HepG2 (cell line): Measurements from ENCODE around the gene AZU1. TPM values are rescaled to one million over a fixed set of nuclear protein-coding genes. Genes with fewer than 3 reads are reported as not detected.

Source experiments
- CEBPB ChIP-seq: IDR thresholded peaks from 2 replicates; pipeline ENCODE4 v1.6.1; 2011; ENCODE audit warnings: low read depth, low read length, improper control_type of control experiment, borderline replicate concordance
- KDM4B ChIP-seq: sonication (generic); formaldehyde crosslinking; IDR thresholded peaks from 2 replicates; pipeline ENCODE4 v1.4.0; 2020; ENCODE audit warnings: missing genetic modification reagents
- MED8 ChIP-seq: sonication (generic); formaldehyde crosslinking; IDR thresholded peaks from 2 replicates; pipeline ENCODE4 v1.8.1; 2023; ENCODE audit warnings: mild to moderate bottlenecking, missing genetic modification reagents; ENCODE audit not compliant: insufficient replicate concordance
- NAIF1 ChIP-seq: sonication (generic); formaldehyde crosslinking; IDR thresholded peaks from 2 replicates; pipeline ENCODE4 v1.5.0; 2020; ENCODE audit warnings: mild to moderate bottlenecking, missing genetic modification reagents, borderline replicate concordance
- PHB2 ChIP-seq: fragments of 450-650 bp; IDR thresholded peaks from 2 replicates; pipeline ENCODE4 v1.6.1; 2018; ENCODE audit not compliant: partially characterized antibody
- SMYD3 ChIP-seq: sonication (generic); formaldehyde crosslinking; IDR thresholded peaks from 2 replicates; pipeline ENCODE4 v1.8.1; 2023; ENCODE audit warnings: mild to moderate bottlenecking, missing genetic modification reagents
- SNAPC4 ChIP-seq: sonication (generic); formaldehyde crosslinking; IDR thresholded peaks from 2 replicates; pipeline ENCODE4 v1.4.0; 2020; ENCODE audit warnings: mild to moderate bottlenecking, missing genetic modification reagents
- TFE3 ChIP-seq: IDR thresholded peaks from 2 replicates; pipeline ENCODE4 v1.6.1; 2016
- TRIM22 ChIP-seq: fragments of 450-650 bp; IDR thresholded peaks from 2 replicates; pipeline ENCODE4 v1.6.1; 2017
- ZBTB49 ChIP-seq: sonication (generic); formaldehyde crosslinking; IDR thresholded peaks from 2 replicates; pipeline ENCODE4 v1.4.0; 2020; ENCODE audit warnings: missing genetic modification reagents, borderline replicate concordance
- ZNF230 ChIP-seq: sonication (generic); formaldehyde crosslinking; IDR thresholded peaks from 2 replicates; pipeline ENCODE4 v1.4.0; 2020; ENCODE audit warnings: mild to moderate bottlenecking, missing genetic modification reagents
- ZNF276 ChIP-seq: sonication (generic); formaldehyde crosslinking; IDR thresholded peaks from 2 replicates; pipeline ENCODE4 v1.4.0; 2020; ENCODE audit warnings: mild to moderate bottlenecking, low read depth, missing genetic modification reagents
- ZNF350 ChIP-seq: sonication (generic); formaldehyde crosslinking; IDR thresholded peaks from 2 replicates; pipeline ENCODE4 v1.4.0; 2020; ENCODE audit warnings: mild to moderate bottlenecking, low read depth, missing genetic modification reagents, borderline replicate concordance
- ZNF414 ChIP-seq: sonication (generic); formaldehyde crosslinking; IDR thresholded peaks from 2 replicates; pipeline ENCODE4 v1.5.0; 2020; ENCODE audit warnings: missing genetic modification reagents
- ZNF788 ChIP-seq: sonication (generic); formaldehyde crosslinking; IDR thresholded peaks from 2 replicates; pipeline ENCODE4 v1.5.0; 2020; ENCODE audit warnings: mild to moderate bottlenecking, missing genetic modification reagents, borderline replicate concordance
- polyA plus RNA-seq, 8 experiments: library from polyadenylated mRNA; depleted of rRNA in 3 of 8; stranded (reverse) in 7 of 8; unstranded in 1 of 8; fragments of >200 nt; fragmentation: Illumina TruSeq in 4 of 8; extraction: Trizol in 4 of 8; gene quantifications; 2 replicates each; pipeline versions ENCODE4 v1.2.1 to v1.2.3, GENCODE V29; 2011 to 2016; ENCODE audit warnings: low read depth in 4 of 8, missing spikeins in 1 of 8, mixed read lengths in 1 of 8; ENCODE audit not compliant: insufficient read depth in 1 of 8
- total RNA-seq, 5 experiments: library from RNA; depleted of rRNA; stranded (reverse); fragments of >200 nt; fragmentation: Illumina TruSeq; extraction: Trizol; gene quantifications; 2 replicates each; pipeline ENCODE4 v1.2.3, GENCODE V29; 2016; ENCODE audit warnings: low read depth in 1 of 5

AZU1 gene
- total and polyA plus RNA-seq, 2 of the 13 experiments (the other 11 are each of a cell fraction or from before 2014, with no cell fraction given) = not detected

DNA sequence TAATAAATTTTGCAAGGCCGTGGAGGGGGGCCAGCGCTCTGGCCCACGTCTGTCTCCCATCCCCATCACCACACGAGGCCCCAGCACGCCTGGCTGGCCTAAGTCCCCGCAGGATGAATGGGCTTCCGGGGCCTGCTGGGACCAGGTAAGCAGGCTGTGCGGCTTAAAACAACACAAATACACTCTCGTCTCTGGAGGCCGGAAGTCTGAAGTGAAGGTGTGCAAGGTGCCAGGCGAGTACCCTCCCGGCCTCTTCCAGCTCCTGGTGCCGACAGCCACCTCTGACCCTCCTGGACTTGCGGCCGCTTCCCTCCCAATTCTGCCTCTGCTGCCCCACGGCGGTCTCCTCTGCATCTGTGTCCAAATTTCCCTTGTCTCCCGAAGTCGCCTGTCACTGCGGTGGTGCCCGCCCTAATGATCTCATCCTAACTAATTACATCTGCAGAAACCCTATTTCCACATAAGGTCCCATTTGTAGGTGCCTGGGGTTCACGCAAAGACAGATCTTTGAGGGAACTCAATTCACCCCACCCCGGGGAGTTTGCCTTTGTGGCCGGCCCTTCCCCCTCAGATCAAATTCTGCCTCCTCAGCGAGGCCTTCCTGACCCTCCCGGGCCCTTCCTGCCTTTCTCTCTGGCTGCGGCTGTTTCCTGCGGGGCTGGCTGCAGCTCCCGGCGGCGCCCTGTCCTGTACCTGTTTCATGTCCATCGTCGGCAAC lies 38.5 kb upstream of the AZU1 start (continued):
- no peak for TF ChIP-seq SNAPC4 (CRISPR knock-in tag)
- no peak for TF ChIP-seq CEBPB
- no peak for TF ChIP-seq ZNF788
- no peak for TF ChIP-seq MED8 (CRISPR knock-in tag)
- TF ChIP-seq KDM4B (CRISPR knock-in tag) = no peak; the same call in 1 of the 2 replicates
- TF ChIP-seq TRIM22 = no peak
- TF ChIP-seq SMYD3 (CRISPR knock-in tag) = no peak
- TF ChIP-seq PHB2 = no peak
- TF ChIP-seq ZNF414 (CRISPR knock-in tag) = no peak
- no peak for TF ChIP-seq ZNF230
- 0 out of 2 replicates have a peak, but pooled peaks have one; percentile 39 for TF ChIP-seq NAIF1
- TF ChIP-seq ZNF350 (CRISPR knock-in tag) = peak; percentile 16; the same call in 1 of the 2 replicates
- TF ChIP-seq TFE3 (CRISPR knock-in tag) = no peak
- TF ChIP-seq ZBTB49 = no peak
- no peak for TF ChIP-seq ZNF276 (CRISPR knock-in tag)
